ENCODE data around the gene SLC35B2. TPM values are rescaled to one million over a fixed set of nuclear protein-coding genes. Genes with fewer than 3 reads are reported as not detected.
A peak's percentile ranks its signal among the peaks of the same experiment; 100 is the strongest.

The SLC35B2 gene
- total RNA-seq, 1 donor = 94.1 TPM

- DNase-seq (ENCODE audit: insufficient read length, low spot score, missing footprints) = no peak
- no peak overlapping the region for H3K4me2 ChIP-seq (ENCODE audit: insufficient read depth, low read length)
- H3K4me3 ChIP-seq (ENCODE audit: insufficient read depth, low read length) = no peak overlapping the region
- no peak overlapping the region for H2AFZ ChIP-seq (ENCODE audit: low read length)
- no peaks in the 10 kb centered on the region for H3K9me3 ChIP-seq (ENCODE audit: low read depth, low read length)
- peaks cover 72% of the 10 kb centered on the region for H3K27me3 ChIP-seq (ENCODE audit: insufficient read depth, low read length)
- TF ChIP-seq CTCF (IDR thresholded peaks at IDR 0.05; ENCODE audit: extremely low read depth, low read depth, low read length) = no peak
- H3K79me2 ChIP-seq (ENCODE audit: insufficient read depth, low read length) = no peaks in the 10 kb centered on the region
- H3K36me3 ChIP-seq (ENCODE audit: insufficient read depth, low read length) = no peaks in the 10 kb centered on the region
- no peak overlapping the region for H3K27ac ChIP-seq (ENCODE audit: low read depth, low read length)
- H4K20me1 ChIP-seq (ENCODE audit: insufficient read depth, low read length) = no peaks in the 10 kb centered on the region
- no peaks in the 10 kb centered on the region for H3K4me1 ChIP-seq (ENCODE audit: insufficient read depth, low read length)
These were observed 34.5 kb upstream of the SLC35B2 start for GRCh38 chr6:44291841-44292240.

- Histone ChIP-seq H4K20me1 (ENCODE audit: insufficient read depth, low read length) (no peaks in the 10 kb centered on the region), H3K27ac (ENCODE audit: low read depth, low read length) (no peak overlapping the region), H3K79me2 (ENCODE audit: insufficient read depth, low read length) (no peaks in the 10 kb centered on the region), H3K27me3 (ENCODE audit: insufficient read depth, low read length) (peaks cover 53% of the 10 kb centered on the region), H3K4me2 (ENCODE audit: insufficient read depth, low read length) (no peak overlapping the region), H2AFZ (ENCODE audit: low read length) (no peak overlapping the region), H3K36me3 (ENCODE audit: insufficient read depth, low read length) (no peaks in the 10 kb centered on the region), H3K4me1 (ENCODE audit: insufficient read depth, low read length) (no peaks in the 10 kb centered on the region), H3K9me3 (ENCODE audit: low read depth, low read length) (no peaks in the 10 kb centered on the region), H3K4me3 (ENCODE audit: insufficient read depth, low read length) (no peak overlapping the region)
- TF ChIP-seq CTCF (IDR thresholded peaks at IDR 0.05; ENCODE audit: extremely low read depth, low read depth, low read length) = no peak
- peak; percentile 6 for DNase-seq (ENCODE audit: insufficient read length, low spot score, missing footprints)
These were observed 32.5 kb upstream of the SLC35B2 start for GRCh38 chr6:44289726-44290260.

GRCh38 chr6:44286747-44287146, 29.4 kb upstream of the SLC35B2 start:
- no peaks in the 10 kb centered on the region for H3K79me2 ChIP-seq (ENCODE audit: insufficient read depth, low read length)
- TF ChIP-seq CTCF (IDR thresholded peaks at IDR 0.05; ENCODE audit: extremely low read depth, low read depth, low read length) = no peak
- no peaks in the 10 kb centered on the region for H3K36me3 ChIP-seq (ENCODE audit: insufficient read depth, low read length)
- no peak overlapping the region for H3K4me3 ChIP-seq (ENCODE audit: insufficient read depth, low read length)
- no peaks in the 10 kb centered on the region for H3K9me3 ChIP-seq (ENCODE audit: low read depth, low read length)
- H4K20me1 ChIP-seq (ENCODE audit: insufficient read depth, low read length) = no peaks in the 10 kb centered on the region
- H3K27me3 ChIP-seq (ENCODE audit: insufficient read depth, low read length) = peaks cover 48% of the 10 kb centered on the region
- H3K4me2 ChIP-seq (ENCODE audit: insufficient read depth, low read length) = no peak overlapping the region
- H3K27ac ChIP-seq (ENCODE audit: low read depth, low read length) = no peak overlapping the region
- H3K4me1 ChIP-seq (ENCODE audit: insufficient read depth, low read length) = no peaks in the 10 kb centered on the region
- DNase-seq (ENCODE audit: insufficient read length, low spot score, missing footprints) = peak; percentile 76
- H2AFZ ChIP-seq (ENCODE audit: low read length) = no peak overlapping the region

- H3K4me1 ChIP-seq (ENCODE audit: insufficient read depth, low read length) = no peaks in the 10 kb centered on the region
- no peak overlapping the region for H2AFZ ChIP-seq (ENCODE audit: low read length)
- TF ChIP-seq CTCF (IDR thresholded peaks at IDR 0.05; ENCODE audit: extremely low read depth, low read depth, low read length) = no peak
- H3K9me3 ChIP-seq (ENCODE audit: low read depth, low read length) = no peaks in the 10 kb centered on the region
- H4K20me1 ChIP-seq (ENCODE audit: insufficient read depth, low read length) = no peaks in the 10 kb centered on the region
- no peak for DNase-seq (ENCODE audit: insufficient read length, low spot score, missing footprints)
- peaks cover 43% of the 10 kb centered on the region for H3K27me3 ChIP-seq (ENCODE audit: insufficient read depth, low read length)
- H3K79me2 ChIP-seq (ENCODE audit: insufficient read depth, low read length) = no peaks in the 10 kb centered on the region
- no peak overlapping the region for H3K27ac ChIP-seq (ENCODE audit: low read depth, low read length)
- no peaks in the 10 kb centered on the region for H3K36me3 ChIP-seq (ENCODE audit: insufficient read depth, low read length)
- H3K4me2 ChIP-seq (ENCODE audit: insufficient read depth, low read length) = no peak overlapping the region
- H3K4me3 ChIP-seq (ENCODE audit: insufficient read depth, low read length) = no peak overlapping the region
These were observed 28.9 kb upstream of the SLC35B2 start for GRCh38 chr6:44286285-44286565.

All from osteoblast (primary cell).